ENCODE results near the gene DNM3.
"Not testable (repeated sequence)": the region's sequence is repeated elsewhere in the genome, so short reads cannot be mapped to it uniquely, and the experiment has no call there.

Gene DNM3

DNA sequence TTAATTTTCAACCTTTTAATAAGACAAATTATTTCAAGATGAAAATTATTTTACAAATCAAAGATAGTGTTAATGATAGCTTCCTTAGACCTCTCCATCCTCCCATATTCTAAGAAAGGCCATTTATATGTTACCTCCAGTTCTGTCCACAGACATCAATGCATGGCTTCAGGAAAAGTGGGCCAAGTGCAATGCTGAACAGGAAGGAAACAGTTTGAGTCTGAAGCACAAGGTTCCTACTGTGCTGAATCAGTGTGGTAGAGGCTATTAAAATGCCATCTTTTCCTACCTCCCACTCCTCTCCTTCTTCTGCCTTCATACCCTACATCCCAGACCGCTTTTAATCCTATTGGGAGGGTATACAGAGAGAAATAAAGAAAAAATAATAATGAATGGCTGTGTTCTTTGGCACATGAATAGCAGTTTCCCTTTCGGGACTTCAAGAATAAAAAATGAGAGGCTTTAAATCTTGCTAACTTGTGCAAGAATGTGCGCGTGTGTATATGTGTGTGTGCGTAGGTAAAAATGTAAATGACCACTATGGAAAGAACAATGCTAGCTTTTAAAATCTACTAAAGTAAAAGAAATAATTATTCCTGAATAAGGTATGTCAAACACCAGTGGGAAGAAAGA lies 516.6 kb downstream of the DNM3 start:
- no peaks in the 10 kb centered on the region for H3K9me3 ChIP-seq (ENCODE audit: control insufficient read depth, insufficient read depth, low read depth, low read length)
- H3K27ac ChIP-seq (ENCODE audit: low read depth, low read length), result peak overlapping the region; percentile 93; the same call in 1 of the 2 replicates
- peak overlapping the region; percentile 69 for H3K9ac ChIP-seq (ENCODE audit: low read length)
- no peaks in the 10 kb centered on the region for H3K27me3 ChIP-seq (ENCODE audit: control insufficient read depth, insufficient read depth, low read length)
- no peak overlapping the region for H3K4me3 ChIP-seq (ENCODE audit: low read depth, low read length)
- H3K4me1 ChIP-seq (ENCODE audit: control insufficient read depth, insufficient read depth, low read length), result peaks cover 67% of the 10 kb centered on the region
- H3K36me3 ChIP-seq (ENCODE audit: control insufficient read depth, insufficient read depth, low read length), result no peaks in the 10 kb centered on the region

DNA sequence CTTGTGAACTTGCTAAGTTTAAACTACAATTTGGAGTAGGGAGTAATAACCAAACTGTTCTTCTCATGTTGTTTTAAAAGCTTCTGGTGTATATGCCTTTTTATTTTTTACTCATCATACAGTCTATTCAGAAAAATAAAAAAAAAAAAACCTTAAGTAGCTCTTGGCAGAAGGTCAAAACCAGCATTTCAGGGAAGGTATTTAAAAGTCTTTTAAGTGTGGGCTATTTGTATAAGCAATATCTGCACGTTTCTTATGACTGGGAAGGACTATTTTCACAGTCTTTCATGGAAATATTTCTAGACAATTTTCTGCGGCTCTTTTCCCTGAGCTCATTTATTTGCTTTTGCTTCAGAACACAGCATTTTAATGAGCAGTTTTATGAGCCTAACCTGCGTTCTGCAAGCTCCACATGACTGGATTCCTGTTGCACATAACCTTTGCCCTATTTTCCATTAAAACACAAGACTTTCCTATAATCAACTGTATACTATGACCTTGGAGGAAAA lies 518.2 kb downstream of the DNM3 start:
- Histone ChIP-seq H3K36me3 (ENCODE audit: control insufficient read depth, insufficient read depth, low read length) (no peaks in the 10 kb centered on the region), H3K27me3 (ENCODE audit: control insufficient read depth, insufficient read depth, low read length) (no peaks in the 10 kb centered on the region), H3K4me1 (ENCODE audit: control insufficient read depth, insufficient read depth, low read length) (peaks cover 59% of the 10 kb centered on the region), H3K4me3 (ENCODE audit: low read depth, low read length) (no peak overlapping the region), H3K9me3 (ENCODE audit: control insufficient read depth, insufficient read depth, low read depth, low read length) (no peaks in the 10 kb centered on the region), H3K9ac (ENCODE audit: low read length) (no peak overlapping the region), H3K27ac (ENCODE audit: low read depth, low read length) (peak overlapping the region; percentile 93)

DNA sequence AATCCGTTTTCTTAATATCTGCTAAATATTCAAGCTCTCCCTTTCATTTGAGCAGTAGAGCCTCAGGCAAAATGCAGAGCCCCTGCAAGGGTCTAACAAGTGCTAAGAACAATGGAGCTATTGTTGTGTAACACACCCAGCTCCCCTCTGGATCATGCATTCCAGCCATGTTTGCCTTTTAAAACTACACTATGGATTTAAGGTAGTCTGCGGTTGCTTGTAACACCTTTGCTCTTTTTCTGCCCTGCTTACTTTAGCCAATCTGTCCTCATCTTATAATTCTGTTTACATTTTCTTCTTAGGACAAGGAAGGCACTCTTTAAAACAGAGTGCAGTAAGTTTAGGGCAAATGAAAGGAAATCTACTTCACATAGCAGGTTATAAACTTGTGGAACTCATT lies 519.2 kb downstream of the DNM3 start:
- no peaks in the 10 kb centered on the region for H3K27me3 ChIP-seq (ENCODE audit: control insufficient read depth, insufficient read depth, low read length)
- H3K9ac ChIP-seq (ENCODE audit: low read length), result peak overlapping the region; percentile 68
- peaks cover 54% of the 10 kb centered on the region for H3K4me1 ChIP-seq (ENCODE audit: control insufficient read depth, insufficient read depth, low read length)
- H3K9me3 ChIP-seq (ENCODE audit: control insufficient read depth, insufficient read depth, low read depth, low read length), result no peaks in the 10 kb centered on the region
- peak overlapping the region; percentile 47 for H3K4me3 ChIP-seq (ENCODE audit: low read depth, low read length)
- no peaks in the 10 kb centered on the region for H3K36me3 ChIP-seq (ENCODE audit: control insufficient read depth, insufficient read depth, low read length)
- peak overlapping the region; percentile 93 for H3K27ac ChIP-seq (ENCODE audit: low read depth, low read length)

DNA sequence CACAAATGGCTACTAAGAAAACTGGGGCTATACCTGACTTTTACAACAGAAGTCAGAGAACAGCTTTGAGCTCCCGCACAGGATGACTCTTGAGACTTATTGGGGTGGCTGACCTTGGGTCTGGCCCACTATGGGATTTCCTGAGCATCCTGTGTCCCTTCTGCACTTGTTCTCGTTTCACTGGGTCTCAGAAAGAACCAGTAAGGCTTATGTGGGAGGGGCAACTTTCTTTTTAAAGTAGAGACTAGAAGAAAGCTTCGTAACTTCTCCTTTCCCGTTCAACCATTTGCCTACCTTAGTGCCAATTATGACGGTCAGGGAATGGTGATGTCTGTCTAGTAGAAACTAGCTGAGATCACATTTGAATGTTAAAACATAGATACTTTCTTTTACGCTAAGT lies 519.7 kb downstream of the DNM3 start:
- no peaks in the 10 kb centered on the region for H3K9me3 ChIP-seq (ENCODE audit: control insufficient read depth, insufficient read depth, low read depth, low read length)
- H3K4me3 ChIP-seq (ENCODE audit: low read depth, low read length), result peak overlapping the region; percentile 47
- H3K4me1 ChIP-seq (ENCODE audit: control insufficient read depth, insufficient read depth, low read length), result peaks cover 54% of the 10 kb centered on the region
- peak overlapping the region; percentile 68 for H3K9ac ChIP-seq (ENCODE audit: low read length)
- H3K27me3 ChIP-seq (ENCODE audit: control insufficient read depth, insufficient read depth, low read length), result no peaks in the 10 kb centered on the region
- H3K36me3 ChIP-seq (ENCODE audit: control insufficient read depth, insufficient read depth, low read length), result no peaks in the 10 kb centered on the region
- peak overlapping the region; percentile 93 for H3K27ac ChIP-seq (ENCODE audit: low read depth, low read length)

DNA sequence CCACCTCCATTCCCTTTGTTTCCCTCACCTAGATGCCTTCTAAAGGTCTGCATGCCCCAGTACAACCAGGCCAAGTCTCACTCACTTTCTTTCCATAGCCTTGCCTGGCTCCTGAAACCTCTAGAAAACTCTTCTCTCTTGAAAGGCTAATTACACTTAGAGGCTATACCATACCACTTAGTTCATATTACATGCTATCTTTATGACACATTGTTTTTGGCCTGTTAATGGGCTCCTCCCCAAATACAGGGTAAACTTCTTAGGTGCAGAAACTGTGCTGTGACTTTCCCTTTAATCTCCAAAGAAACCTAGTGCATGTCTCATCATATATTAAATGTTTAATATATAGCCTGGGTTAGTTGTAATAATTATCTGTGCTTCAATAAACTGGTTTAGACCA lies 522.6 kb downstream of the DNM3 start:
- H3K27ac ChIP-seq (ENCODE audit: low read depth, low read length), result no peak overlapping the region
- peaks cover 9% of the 10 kb centered on the region; the same call in 1 of the 2 replicates for H3K9me3 ChIP-seq (ENCODE audit: control insufficient read depth, insufficient read depth, low read depth, low read length)
- H3K27me3 ChIP-seq (ENCODE audit: control insufficient read depth, insufficient read depth, low read length), result no peaks in the 10 kb centered on the region
- H3K36me3 ChIP-seq (ENCODE audit: control insufficient read depth, insufficient read depth, low read length), result no peaks in the 10 kb centered on the region
- H3K4me1 ChIP-seq (ENCODE audit: control insufficient read depth, insufficient read depth, low read length), result peaks cover 38% of the 10 kb centered on the region
- no peak overlapping the region for H3K4me3 ChIP-seq (ENCODE audit: low read depth, low read length)
- no peak overlapping the region for H3K9ac ChIP-seq (ENCODE audit: low read length)

DNA sequence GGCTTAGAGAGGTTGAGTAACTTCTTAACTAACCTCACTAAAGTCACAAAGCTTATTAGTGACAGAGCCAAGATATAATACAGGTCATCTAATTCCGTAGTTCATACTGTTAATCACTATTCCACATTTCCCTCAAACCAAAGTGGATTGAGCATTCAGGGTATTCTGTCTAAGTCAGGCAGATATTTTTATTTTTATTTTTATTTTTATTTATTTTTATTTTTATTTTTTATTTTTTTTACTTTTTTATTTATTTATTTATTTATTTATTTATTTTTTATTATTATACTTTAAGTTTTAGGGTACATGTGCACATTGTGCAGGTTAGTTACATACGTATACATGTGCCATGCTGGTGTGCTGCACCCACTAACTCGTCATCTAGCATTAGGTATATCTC lies 530.3 kb downstream of the DNM3 start:
- H3K36me3 ChIP-seq (ENCODE audit: control insufficient read depth, insufficient read depth, low read length); H3K9me3 ChIP-seq (ENCODE audit: control insufficient read depth, insufficient read depth, low read depth, low read length); H3K4me1 ChIP-seq (ENCODE audit: control insufficient read depth, insufficient read depth, low read length); H3K27me3 ChIP-seq (ENCODE audit: control insufficient read depth, insufficient read depth, low read length); H3K27ac ChIP-seq (ENCODE audit: low read depth, low read length); H3K9ac ChIP-seq (ENCODE audit: low read length); H3K4me3 ChIP-seq (ENCODE audit: low read depth, low read length): not testable (repeated sequence)

DNA sequence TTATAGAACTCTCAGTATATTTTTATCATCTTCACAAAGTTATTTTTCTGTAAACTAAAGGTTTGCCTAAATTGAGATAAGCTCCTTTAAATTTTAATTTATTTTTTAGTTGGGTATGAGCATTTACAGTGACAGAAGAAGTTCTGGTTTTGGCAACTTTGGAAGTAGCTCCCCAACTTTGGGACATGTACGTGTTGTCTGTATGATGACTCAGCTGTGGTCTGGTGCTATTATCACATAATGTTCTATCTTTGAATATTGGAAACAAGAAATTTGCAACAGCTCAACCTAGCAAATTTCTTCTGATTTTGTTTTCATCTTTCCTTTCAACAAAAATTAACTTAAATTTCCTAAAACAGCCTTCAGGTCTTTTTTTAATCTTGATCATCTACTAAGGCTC lies 532.6 kb downstream of the DNM3 start:
- Histone ChIP-seq H3K4me3 (ENCODE audit: low read depth, low read length) (no peak overlapping the region), H3K27ac (ENCODE audit: low read depth, low read length) (no peak overlapping the region), H3K9me3 (ENCODE audit: control insufficient read depth, insufficient read depth, low read depth, low read length) (no peaks in the 10 kb centered on the region), H3K9ac (ENCODE audit: low read length) (no peak overlapping the region), H3K27me3 (ENCODE audit: control insufficient read depth, insufficient read depth, low read length) (no peaks in the 10 kb centered on the region), H3K36me3 (ENCODE audit: control insufficient read depth, insufficient read depth, low read length) (no peaks in the 10 kb centered on the region), H3K4me1 (ENCODE audit: control insufficient read depth, insufficient read depth, low read length) (no peaks in the 10 kb centered on the region)

DNA sequence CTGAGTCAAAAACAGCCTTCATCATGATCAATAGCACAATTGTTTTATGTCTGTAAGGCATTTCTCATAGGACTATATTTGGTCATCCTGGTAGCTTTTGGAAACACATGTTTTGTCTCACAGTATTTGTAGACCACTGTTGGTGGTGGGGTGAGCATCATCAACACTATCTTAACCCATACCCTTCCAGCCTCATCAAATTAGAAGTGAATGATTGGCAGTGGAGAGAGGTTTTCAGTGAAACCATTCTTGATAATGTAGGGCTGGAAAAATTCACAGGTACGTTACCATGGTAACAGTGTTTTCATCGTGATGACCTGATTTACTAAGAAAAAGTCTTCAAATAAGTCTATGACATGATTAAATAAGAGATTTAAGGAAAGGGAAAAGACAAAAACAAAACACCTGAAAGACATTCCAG lies 533.9 kb downstream of the DNM3 start:
- Histone ChIP-seq H3K9ac (ENCODE audit: low read length) (no peak overlapping the region), H3K27ac (ENCODE audit: low read depth, low read length) (no peak overlapping the region), H3K4me1 (ENCODE audit: control insufficient read depth, insufficient read depth, low read length) (no peaks in the 10 kb centered on the region), H3K27me3 (ENCODE audit: control insufficient read depth, insufficient read depth, low read length) (no peaks in the 10 kb centered on the region), H3K9me3 (ENCODE audit: control insufficient read depth, insufficient read depth, low read depth, low read length) (no peaks in the 10 kb centered on the region), H3K36me3 (ENCODE audit: control insufficient read depth, insufficient read depth, low read length) (no peaks in the 10 kb centered on the region), H3K4me3 (ENCODE audit: low read depth, low read length) (no peak overlapping the region)

DNA sequence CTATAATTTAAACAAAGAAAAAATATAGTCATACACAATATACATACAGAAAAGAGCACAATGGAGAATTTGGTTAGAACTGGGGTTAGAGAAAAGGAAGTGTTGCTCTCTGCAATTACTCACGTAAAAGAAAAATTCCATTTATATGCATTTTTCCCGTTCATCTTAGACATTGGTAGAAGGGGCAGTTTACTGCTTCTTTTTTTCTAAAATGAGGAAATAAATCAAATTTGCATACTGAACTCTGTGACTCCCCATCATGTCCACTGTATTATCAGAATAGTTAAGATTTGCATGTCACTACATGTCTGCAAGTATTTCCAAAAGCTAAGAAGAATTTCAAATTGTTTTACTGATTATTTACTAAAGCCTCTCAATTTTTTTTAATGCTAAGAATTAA lies 535.1 kb downstream of the DNM3 start:
- Histone ChIP-seq H3K4me1 (ENCODE audit: control insufficient read depth, insufficient read depth, low read length) (0 out of 2 replicates have a peak, but pooled peaks cover 6% of the 10 kb centered on the region), H3K27ac (ENCODE audit: low read depth, low read length) (no peak overlapping the region), H3K27me3 (ENCODE audit: control insufficient read depth, insufficient read depth, low read length) (no peaks in the 10 kb centered on the region), H3K9me3 (ENCODE audit: control insufficient read depth, insufficient read depth, low read depth, low read length) (no peaks in the 10 kb centered on the region), H3K9ac (ENCODE audit: low read length) (no peak overlapping the region), H3K4me3 (ENCODE audit: low read depth, low read length) (no peak overlapping the region), H3K36me3 (ENCODE audit: control insufficient read depth, insufficient read depth, low read length) (no peaks in the 10 kb centered on the region)

DNA sequence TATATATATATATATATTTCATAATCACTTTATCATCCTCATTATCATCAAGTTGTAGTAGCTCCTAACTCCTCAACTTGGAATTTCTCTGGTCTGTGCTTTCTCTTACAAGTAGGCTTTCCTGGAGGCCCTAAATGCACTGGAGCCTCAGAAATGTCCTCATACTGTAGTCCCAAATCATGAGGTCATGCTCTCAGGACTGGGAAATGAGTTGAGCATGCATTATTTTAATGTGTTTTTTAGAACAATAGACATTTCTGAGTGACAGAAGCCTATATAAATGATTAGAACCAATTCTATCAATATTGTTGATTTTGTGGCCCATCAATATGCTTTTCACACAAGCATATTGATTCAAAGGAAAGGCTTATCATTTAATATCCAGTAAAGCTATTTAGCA lies 536.3 kb downstream of the DNM3 start:
- no peak overlapping the region for H3K27ac ChIP-seq (ENCODE audit: low read depth, low read length)
- H3K4me1 ChIP-seq (ENCODE audit: control insufficient read depth, insufficient read depth, low read length), result peaks cover 10% of the 10 kb centered on the region; the same call in 1 of the 2 replicates
- H3K4me3 ChIP-seq (ENCODE audit: low read depth, low read length), result no peak overlapping the region
- no peaks in the 10 kb centered on the region for H3K27me3 ChIP-seq (ENCODE audit: control insufficient read depth, insufficient read depth, low read length)
- no peaks in the 10 kb centered on the region for H3K9me3 ChIP-seq (ENCODE audit: control insufficient read depth, insufficient read depth, low read depth, low read length)
- no peak overlapping the region for H3K9ac ChIP-seq (ENCODE audit: low read length)
- H3K36me3 ChIP-seq (ENCODE audit: control insufficient read depth, insufficient read depth, low read length), result no peaks in the 10 kb centered on the region

DNA sequence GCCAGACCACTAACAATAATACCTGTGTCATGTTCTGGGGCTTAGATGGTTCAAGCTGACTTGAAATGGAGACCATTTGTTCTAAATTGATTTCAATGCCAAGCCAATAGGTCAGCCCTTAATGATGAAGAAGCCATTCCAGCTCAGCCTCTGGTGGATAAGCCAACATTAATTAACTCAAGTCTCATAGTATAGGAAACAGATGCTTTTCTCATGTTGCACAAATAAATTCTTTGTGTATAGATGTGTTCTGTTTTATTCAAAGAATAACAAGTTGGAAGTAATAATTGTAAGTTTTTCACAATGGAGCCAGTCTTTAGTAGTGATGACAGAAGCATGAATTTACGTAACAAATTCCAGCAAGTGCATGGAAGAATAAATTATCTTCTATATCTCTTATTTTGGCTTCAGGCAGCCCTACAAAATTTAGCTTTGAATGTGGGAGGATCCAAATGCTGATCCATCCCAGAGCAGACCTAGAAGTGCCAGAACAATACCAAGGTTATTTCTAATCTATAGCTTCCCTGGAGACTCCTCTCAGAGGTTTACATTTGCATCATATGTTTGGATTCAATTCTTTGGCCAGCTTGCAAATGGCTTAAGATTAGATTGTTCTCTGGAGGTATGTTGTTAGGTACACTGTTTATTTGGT lies 536.9 kb downstream of the DNM3 start:
- no peaks in the 10 kb centered on the region for H3K9me3 ChIP-seq (ENCODE audit: control insufficient read depth, insufficient read depth, low read depth, low read length)
- H3K4me3 ChIP-seq (ENCODE audit: low read depth, low read length), result no peak overlapping the region
- H3K4me1 ChIP-seq (ENCODE audit: control insufficient read depth, insufficient read depth, low read length), result peaks cover 17% of the 10 kb centered on the region
- H3K36me3 ChIP-seq (ENCODE audit: control insufficient read depth, insufficient read depth, low read length), result no peaks in the 10 kb centered on the region
- H3K9ac ChIP-seq (ENCODE audit: low read length), result no peak overlapping the region
- no peak overlapping the region for H3K27ac ChIP-seq (ENCODE audit: low read depth, low read length)
- no peaks in the 10 kb centered on the region for H3K27me3 ChIP-seq (ENCODE audit: control insufficient read depth, insufficient read depth, low read length)

Measured in HUES6 (cell line).